ENCODE results near the gene BPIFB4.

Gene BPIFB4

DNA sequence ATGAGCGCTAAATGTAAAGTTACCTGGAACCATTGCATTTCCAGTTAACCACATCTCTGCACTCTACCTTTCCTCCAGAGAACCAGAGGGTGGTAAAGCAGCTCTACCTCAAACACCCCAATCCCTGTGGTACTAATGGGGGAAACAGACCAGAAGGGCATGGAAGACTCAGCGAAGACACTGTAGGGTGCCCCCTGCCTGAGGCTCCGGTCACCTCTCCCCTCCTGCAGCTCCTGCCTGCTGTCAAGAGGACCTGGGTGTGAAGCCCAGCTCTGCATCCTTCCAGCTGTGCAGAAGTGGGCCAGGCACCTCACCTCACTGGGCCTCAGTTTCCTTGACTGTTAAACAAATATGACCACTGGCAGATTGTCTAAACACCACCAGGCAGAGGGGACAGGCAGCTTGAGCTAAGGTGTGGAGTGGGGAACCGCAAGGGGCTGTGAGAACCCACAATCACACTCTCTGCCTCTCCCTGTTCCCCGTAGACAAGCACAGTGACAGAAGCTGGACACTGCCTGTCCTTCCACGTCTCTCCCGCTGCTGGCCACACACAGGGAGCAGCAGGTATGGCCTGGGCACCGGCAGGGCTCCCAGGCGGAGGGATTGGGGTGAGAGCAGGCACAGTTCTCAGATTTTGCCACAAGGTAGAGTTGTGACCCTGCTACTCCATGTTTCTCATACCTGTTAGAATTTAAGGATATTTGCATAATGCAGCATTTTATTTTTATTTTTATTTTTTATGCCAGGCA lies 79.4 kb downstream of the BPIFB4 start:
- TF ChIP-seq CTCF (IDR thresholded peaks at IDR 0.05; ENCODE audit: low read length, missing control alignments), result no peak
- no peak for DNase-seq (ENCODE audit: low read depth)
- no peak overlapping the region for H3K4me3 ChIP-seq (replicated peaks; ENCODE audit: low read depth, low read length)

GRCh38 chr20:33159713-33160112 lies 80.3 kb downstream of the BPIFB4 start:
- no peak for DNase-seq (ENCODE audit: low read depth)
- no peak overlapping the region for H3K4me3 ChIP-seq (replicated peaks; ENCODE audit: low read depth, low read length)
- TF ChIP-seq CTCF (IDR thresholded peaks at IDR 0.05; ENCODE audit: low read length, missing control alignments), result no peak

DNA sequence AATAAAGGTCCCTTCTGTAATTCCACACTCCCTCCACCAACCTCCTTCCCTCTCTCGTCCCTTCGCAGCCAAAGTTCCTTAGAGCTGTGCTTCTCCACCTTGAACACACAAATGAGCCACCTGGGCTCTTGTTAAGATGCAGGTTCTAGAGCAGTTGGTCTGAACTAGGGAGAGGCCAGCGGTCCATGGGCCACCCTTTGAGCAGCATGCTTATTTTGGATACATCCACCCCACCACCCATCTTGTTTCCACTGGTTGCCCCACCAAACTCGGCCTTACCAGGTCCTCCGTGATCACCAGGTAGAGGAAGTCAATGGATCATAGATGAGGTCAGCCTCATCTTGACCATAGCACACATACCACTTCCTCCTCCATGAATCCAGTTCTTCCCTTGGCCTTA lies 81.2 kb downstream of the BPIFB4 start:
- no peak for TF ChIP-seq CTCF (IDR thresholded peaks at IDR 0.05; ENCODE audit: low read length, missing control alignments)
- DNase-seq (ENCODE audit: low read depth), result no peak
- H3K4me3 ChIP-seq (replicated peaks; ENCODE audit: low read depth, low read length), result no peak overlapping the region

Data from fibroblast of pulmonary artery (primary cell).